Measurements from ENCODE around the gene GADL1.

GADL1 gene

DNA sequence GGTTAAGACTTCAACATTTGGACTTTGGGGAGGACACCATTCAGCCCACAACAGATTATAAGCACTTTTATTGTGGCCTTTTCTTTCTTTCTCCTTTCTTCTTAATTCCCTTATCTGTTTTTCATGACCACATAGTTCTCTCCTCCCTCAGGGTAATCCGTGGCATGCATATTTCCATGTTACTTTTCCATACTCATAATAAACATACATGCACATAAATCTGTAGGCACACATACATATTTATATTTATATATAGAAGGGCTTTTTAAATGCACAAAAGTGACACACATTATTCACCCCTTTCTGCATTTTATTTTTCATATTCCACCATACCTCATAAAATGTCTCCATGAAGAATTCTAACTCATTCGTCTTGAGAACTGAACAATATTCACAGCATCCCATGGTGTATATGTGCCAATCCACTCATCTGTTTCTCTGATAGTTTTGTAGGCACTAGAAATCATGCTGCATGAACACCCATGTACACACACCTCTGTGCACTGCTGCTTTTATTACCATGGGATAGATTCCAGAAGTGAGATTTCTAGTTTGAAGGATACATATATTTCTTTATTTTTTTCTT lies 38.1 kb upstream of the GADL1 start:
- Histone ChIP-seq H3K9me3 (ENCODE audit: low read depth, low read length) (no peaks in the 10 kb centered on the region), H3K36me3 (ENCODE audit: insufficient read depth, low read length) (no peaks in the 10 kb centered on the region), H3K27ac (no peak overlapping the region), H3K4me3 (no peak overlapping the region), H3K9ac (ENCODE audit: insufficient read length) (no peak overlapping the region)
- no peak for DNase-seq (ENCODE audit: low read depth, low spot score)
- TF ChIP-seq EZH2 (IDR thresholded peaks at IDR 0.05), result no peak
- no peak for TF ChIP-seq POLR2AphosphoS5 (IDR thresholded peaks at IDR 0.05; ENCODE audit: borderline replicate concordance, low read depth, low read length)
- no peak for TF ChIP-seq FOXP2 (optimal IDR thresholded peaks at IDR 0.05; ENCODE audit: control extremely low read depth, extremely low read length, insufficient read depth)

DNA sequence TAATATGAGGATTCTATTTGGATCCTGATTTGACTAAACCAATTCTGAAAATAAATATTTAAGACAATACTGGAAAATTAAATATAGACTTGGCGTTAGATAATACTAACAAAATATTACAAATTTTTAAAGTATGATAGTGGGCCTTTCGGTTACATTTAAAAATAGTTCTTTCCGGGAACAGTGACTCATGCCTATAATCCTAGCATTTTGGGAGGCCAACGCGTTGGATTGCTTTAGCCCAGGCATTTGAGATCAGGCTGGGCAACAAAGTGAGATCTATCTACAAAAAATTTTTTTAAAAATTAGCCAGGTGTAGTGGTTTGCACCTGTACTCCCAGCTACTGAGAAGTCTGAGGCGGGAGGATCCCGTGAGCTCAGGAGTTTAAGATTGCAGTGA lies 30.3 kb upstream of the GADL1 start:
- H3K4me3 ChIP-seq, result no peak overlapping the region
- H3K36me3 ChIP-seq (ENCODE audit: insufficient read depth, low read length), result no peaks in the 10 kb centered on the region
- TF ChIP-seq FOXP2 (optimal IDR thresholded peaks at IDR 0.05; ENCODE audit: control extremely low read depth, extremely low read length, insufficient read depth), result no peak
- TF ChIP-seq EZH2 (IDR thresholded peaks at IDR 0.05), result no peak
- TF ChIP-seq POLR2AphosphoS5 (IDR thresholded peaks at IDR 0.05; ENCODE audit: borderline replicate concordance, low read depth, low read length), result no peak
- no peak for DNase-seq (ENCODE audit: low read depth, low spot score)
- no peaks in the 10 kb centered on the region for H3K9me3 ChIP-seq (ENCODE audit: low read depth, low read length)
- no peak overlapping the region for H3K27ac ChIP-seq
- H3K9ac ChIP-seq (ENCODE audit: insufficient read length), result no peak overlapping the region

DNA sequence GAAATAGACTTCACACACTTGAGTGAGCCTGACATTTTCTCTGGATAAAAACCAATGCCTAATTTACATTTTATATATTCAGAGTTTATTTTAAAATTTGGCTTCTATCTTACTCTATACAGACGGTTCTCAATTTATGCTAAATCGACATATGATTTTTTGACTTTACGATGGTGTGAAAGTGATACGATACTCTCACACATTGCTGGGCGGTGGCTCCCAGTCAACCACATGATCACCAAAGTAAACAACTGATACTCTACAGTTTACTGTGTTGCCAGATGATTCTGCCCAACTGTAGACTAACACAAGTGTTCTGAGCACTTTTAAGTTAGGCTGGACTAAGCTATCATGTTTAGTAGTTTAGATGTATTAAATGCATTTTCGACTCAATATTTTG lies 25.1 kb upstream of the GADL1 start:
- TF ChIP-seq EZH2 (IDR thresholded peaks at IDR 0.05) (no peak), POLR2AphosphoS5 (IDR thresholded peaks at IDR 0.05; ENCODE audit: borderline replicate concordance, low read depth, low read length) (no peak), FOXP2 (optimal IDR thresholded peaks at IDR 0.05; ENCODE audit: control extremely low read depth, extremely low read length, insufficient read depth) (no peak)
- H3K9me3 ChIP-seq (ENCODE audit: low read depth, low read length), result no peaks in the 10 kb centered on the region
- no peak overlapping the region for H3K9ac ChIP-seq (ENCODE audit: insufficient read length)
- no peak for DNase-seq (ENCODE audit: low read depth, low spot score)
- no peak overlapping the region for H3K4me3 ChIP-seq
- no peaks in the 10 kb centered on the region for H3K36me3 ChIP-seq (ENCODE audit: insufficient read depth, low read length)
- H3K27ac ChIP-seq, result no peak overlapping the region

DNA sequence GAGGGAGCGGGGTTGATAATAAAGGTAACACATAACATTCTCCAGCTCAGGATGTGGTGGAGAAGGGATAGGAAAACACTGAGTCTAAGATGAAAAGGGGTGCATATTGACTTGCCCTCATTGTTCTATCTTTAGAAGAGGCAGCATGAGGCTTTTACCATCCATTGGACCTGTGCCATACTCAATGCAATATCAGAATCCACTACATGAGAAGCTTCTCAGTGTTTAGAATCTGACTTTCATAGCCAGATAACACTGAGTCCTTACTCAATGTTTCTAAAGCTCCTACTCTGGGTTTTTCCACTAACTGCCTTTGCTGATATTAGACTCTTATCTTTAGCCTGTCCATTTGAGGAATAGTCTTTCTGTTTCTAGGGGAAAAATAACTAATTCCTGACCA lies 24.3 kb upstream of the GADL1 start:
- Histone ChIP-seq H3K9me3 (ENCODE audit: low read depth, low read length) (no peaks in the 10 kb centered on the region), H3K4me3 (no peak overlapping the region), H3K27ac (no peak overlapping the region), H3K36me3 (ENCODE audit: insufficient read depth, low read length) (no peaks in the 10 kb centered on the region), H3K9ac (ENCODE audit: insufficient read length) (no peak overlapping the region)
- no peak for DNase-seq (ENCODE audit: low read depth, low spot score)
- TF ChIP-seq POLR2AphosphoS5 (IDR thresholded peaks at IDR 0.05; ENCODE audit: borderline replicate concordance, low read depth, low read length) (no peak), FOXP2 (optimal IDR thresholded peaks at IDR 0.05; ENCODE audit: control extremely low read depth, extremely low read length, insufficient read depth) (no peak), EZH2 (IDR thresholded peaks at IDR 0.05) (no peak)

DNA sequence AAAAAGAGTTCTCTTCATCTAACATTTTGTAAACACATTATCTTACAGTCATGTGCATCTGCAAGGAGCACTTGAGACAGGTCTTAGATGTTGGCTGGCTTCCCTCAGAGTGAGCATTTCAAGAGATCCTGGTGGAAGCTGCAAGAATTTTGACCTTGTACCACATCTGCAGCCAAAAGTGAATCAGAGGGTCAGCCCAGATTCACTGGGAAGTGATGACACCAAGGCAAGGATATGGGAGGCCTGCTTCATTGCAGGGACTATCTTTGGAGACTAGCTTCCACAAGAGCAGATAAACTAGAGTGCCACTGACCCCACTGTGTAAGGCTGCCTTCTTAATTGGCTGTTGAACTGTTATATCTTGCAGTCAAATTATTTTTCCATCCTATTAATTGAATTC lies 21.3 kb upstream of the GADL1 start:
- H3K9me3 ChIP-seq (ENCODE audit: low read depth, low read length), result no peaks in the 10 kb centered on the region
- H3K4me3 ChIP-seq, result no peak overlapping the region
- TF ChIP-seq FOXP2 (optimal IDR thresholded peaks at IDR 0.05; ENCODE audit: control extremely low read depth, extremely low read length, insufficient read depth) (no peak), EZH2 (IDR thresholded peaks at IDR 0.05) (no peak), POLR2AphosphoS5 (IDR thresholded peaks at IDR 0.05; ENCODE audit: borderline replicate concordance, low read depth, low read length) (no peak)
- H3K36me3 ChIP-seq (ENCODE audit: insufficient read depth, low read length), result no peaks in the 10 kb centered on the region
- H3K27ac ChIP-seq, result no peak overlapping the region
- no peak for DNase-seq (ENCODE audit: low read depth, low spot score)
- H3K9ac ChIP-seq (ENCODE audit: insufficient read length), result no peak overlapping the region

DNA sequence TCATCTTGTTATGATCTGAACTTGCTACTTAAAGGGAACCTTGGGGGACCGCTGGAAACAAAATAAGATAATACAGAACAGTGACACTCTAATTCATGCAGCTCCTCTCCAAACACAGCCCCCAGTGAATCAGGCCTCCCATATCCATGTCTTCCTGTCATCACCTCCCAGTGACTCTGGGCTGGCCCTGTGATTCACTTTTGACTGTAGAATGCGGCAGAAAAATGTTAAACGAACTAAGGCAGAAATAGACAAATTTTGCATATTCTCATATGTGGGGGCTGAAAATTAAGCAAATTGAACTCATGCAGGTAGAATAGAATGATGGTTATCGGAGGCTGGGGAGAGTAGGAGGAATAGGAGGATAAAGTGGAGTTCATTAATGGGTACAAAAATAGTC lies 20.2 kb upstream of the GADL1 start:
- Histone ChIP-seq H3K9ac (ENCODE audit: insufficient read length) (no peak overlapping the region), H3K36me3 (ENCODE audit: insufficient read depth, low read length) (no peaks in the 10 kb centered on the region), H3K4me3 (no peak overlapping the region), H3K9me3 (ENCODE audit: low read depth, low read length) (no peaks in the 10 kb centered on the region), H3K27ac (no peak overlapping the region)
- no peak for DNase-seq (ENCODE audit: low read depth, low spot score)
- no peak for TF ChIP-seq POLR2AphosphoS5 (IDR thresholded peaks at IDR 0.05; ENCODE audit: borderline replicate concordance, low read depth, low read length)
- TF ChIP-seq EZH2 (IDR thresholded peaks at IDR 0.05), result no peak

DNA sequence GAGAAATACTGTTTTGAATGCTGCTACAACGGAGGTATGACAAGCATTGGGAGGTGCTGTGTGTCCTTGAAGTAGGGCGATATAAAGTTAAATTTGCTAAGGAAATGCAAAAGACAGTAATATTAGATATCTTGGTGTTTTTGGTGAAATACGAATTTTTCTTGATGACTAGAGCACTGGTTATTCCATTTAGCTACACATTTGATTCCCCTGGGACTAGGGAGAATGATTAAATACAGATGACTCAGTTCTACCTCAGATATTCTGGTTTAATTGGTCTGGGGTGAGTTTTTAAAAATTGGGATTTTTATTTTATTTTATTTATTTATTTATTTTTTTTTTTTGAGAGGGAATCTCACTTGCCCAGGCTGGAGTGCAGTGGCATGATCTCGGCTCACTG lies 18.7 kb upstream of the GADL1 start:
- TF ChIP-seq POLR2AphosphoS5 (IDR thresholded peaks at IDR 0.05; ENCODE audit: borderline replicate concordance, low read depth, low read length) (no peak), FOXP2 (optimal IDR thresholded peaks at IDR 0.05; ENCODE audit: control extremely low read depth, extremely low read length, insufficient read depth) (no peak), EZH2 (IDR thresholded peaks at IDR 0.05) (no peak)
- Histone ChIP-seq H3K27ac (no peak overlapping the region), H3K9ac (ENCODE audit: insufficient read length) (no peak overlapping the region), H3K36me3 (ENCODE audit: insufficient read depth, low read length) (no peaks in the 10 kb centered on the region), H3K9me3 (ENCODE audit: low read depth, low read length) (no peaks in the 10 kb centered on the region), H3K4me3 (no peak overlapping the region)
- DNase-seq (ENCODE audit: low read depth, low spot score), result no peak

DNA sequence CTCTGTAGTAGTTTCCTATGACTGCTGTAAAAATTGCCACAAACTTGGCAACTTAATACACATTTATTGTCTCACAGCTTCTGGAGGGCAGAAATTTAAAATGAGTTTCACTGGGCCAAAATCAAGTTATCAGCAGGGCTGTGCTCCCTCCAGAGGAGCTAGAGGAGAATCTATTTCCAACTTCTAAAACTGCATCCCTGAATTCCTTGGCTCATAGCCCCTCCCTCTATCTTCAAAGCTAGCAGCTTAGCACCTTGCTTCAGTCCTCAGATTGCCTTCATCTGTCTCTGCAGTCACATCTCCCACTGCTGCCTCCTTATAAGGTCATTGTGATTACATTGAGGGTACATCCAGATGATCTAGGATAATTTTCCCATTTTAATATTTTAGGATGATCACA lies 17.8 kb upstream of the GADL1 start:
- TF ChIP-seq POLR2AphosphoS5 (IDR thresholded peaks at IDR 0.05; ENCODE audit: borderline replicate concordance, low read depth, low read length), result no peak
- H3K9ac ChIP-seq (ENCODE audit: insufficient read length), result no peak overlapping the region
- DNase-seq (ENCODE audit: low read depth, low spot score), result no peak
- no peaks in the 10 kb centered on the region for H3K36me3 ChIP-seq (ENCODE audit: insufficient read depth, low read length)
- H3K9me3 ChIP-seq (ENCODE audit: low read depth, low read length), result no peaks in the 10 kb centered on the region
- H3K4me3 ChIP-seq, result no peak overlapping the region
- no peak overlapping the region for H3K27ac ChIP-seq

DNA sequence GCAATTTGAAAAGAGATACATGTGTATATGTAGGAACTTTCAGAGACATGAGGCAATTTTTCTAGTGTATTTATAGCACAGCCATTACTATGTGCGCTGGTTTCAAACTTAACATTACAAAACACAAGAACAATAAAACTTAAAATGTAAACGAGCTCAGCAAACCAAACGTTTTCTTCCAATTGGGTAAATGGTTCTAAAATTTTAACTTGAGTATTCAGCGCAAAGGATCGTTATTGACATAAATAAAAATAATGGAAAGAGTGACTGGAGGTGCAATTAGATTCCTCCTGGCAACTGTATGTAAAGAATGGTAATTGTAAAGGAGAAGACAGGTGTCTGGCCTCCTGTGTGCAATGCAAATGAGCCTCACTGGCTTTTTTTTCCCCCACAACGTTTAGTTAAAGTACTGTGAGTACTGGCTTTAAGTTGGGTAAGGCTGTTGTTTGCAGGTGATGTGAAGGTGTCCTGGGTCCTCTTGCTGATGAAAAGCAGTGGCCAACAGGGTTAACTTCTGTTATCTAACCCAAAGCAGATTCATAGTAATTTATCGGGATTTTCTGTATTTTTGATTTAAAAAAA lies 14.1 kb upstream of the GADL1 start:
- H3K27ac ChIP-seq, result no peak overlapping the region
- DNase-seq (ENCODE audit: low read depth, low spot score), result no peak
- no peak overlapping the region for H3K4me3 ChIP-seq
- no peak for TF ChIP-seq POLR2AphosphoS5 (IDR thresholded peaks at IDR 0.05; ENCODE audit: borderline replicate concordance, low read depth, low read length)
- no peak for TF ChIP-seq EZH2 (IDR thresholded peaks at IDR 0.05)
- TF ChIP-seq FOXP2 (optimal IDR thresholded peaks at IDR 0.05; ENCODE audit: control extremely low read depth, extremely low read length, insufficient read depth), result no peak
- no peaks in the 10 kb centered on the region for H3K36me3 ChIP-seq (ENCODE audit: insufficient read depth, low read length)
- H3K9me3 ChIP-seq (ENCODE audit: low read depth, low read length), result no peaks in the 10 kb centered on the region
- no peak overlapping the region for H3K9ac ChIP-seq (ENCODE audit: insufficient read length)
